ENCODE results near the gene CIB2. TPM values are rescaled to one million over a fixed set of nuclear protein-coding genes. Genes with fewer than 3 reads are reported as not detected.

Gene CIB2
- total RNA-seq, 1 donor from 2014 or later = 6.7 TPM

DNA sequence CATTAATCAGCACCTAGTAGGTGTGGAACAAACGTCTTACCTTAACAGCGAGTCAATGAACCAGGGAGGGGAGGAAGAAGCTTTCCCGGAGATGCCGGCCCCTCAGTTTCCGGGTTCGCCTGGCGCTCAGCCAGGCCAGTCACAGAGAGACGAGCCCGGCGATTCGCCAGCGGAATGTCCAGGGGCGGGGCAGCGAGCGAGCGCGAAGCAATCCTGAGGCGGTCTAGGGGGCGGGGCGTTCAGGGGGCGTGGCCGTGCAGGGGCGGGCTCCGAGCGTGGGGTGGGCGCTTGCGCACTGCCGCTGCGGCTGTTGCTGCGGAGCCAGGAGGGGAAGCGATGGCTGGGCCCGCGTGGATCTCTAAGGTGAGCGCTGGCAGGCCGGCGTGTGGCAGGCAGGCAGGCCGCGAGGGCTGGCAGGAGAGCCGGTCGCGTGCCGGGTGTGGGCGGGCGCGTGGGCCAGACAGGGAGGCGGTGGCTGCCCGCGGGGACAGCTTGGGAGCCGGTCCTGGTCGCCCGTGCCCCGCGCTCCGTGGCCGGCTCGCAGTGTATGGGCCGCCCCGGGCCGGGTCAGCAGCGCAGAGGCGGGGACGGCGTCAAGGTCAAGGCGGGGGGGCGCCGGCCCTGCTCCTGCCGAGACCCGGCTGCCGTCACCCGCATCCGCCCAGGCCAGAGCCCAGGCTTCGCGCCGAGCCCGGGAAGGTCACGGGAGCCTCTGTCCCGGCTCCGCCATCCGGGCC is 18.0 kb upstream of the CIB2 start, which contains the start of gene IDH3A:
Gene IDH3A, plus strand, starts transcription at position 295 of the 737 bp plus-strand sequence. Its CDS starts 42 bp downstream, at position 337.
- DNase-seq (ENCODE audit: low spot score in 2 of 2) = peak; percentile 91 to 99
- Histone ChIP-seq H3K36me3 (no peaks in the 10 kb centered on the region), H3K4me3 (peak within 1 kb of the TSS; percentile 79 to 90), H3K9me3 (no peaks in the 10 kb centered on the region), H3K27ac (peak within 1 kb of the TSS; percentile 81 to 87), H3K27me3 (no peaks in the 10 kb centered on the region), H3K4me1 (peaks cover 5 to 14% of the 10 kb centered on the region in 2 donors)
- intact Hi-C loops (cut with DNase I) = loop anchor here (1.0 to 5.0 kb wide), 5 partner anchors 18 to 358 kb away; partner anchors contain the start of genes CIB2, DNAJA4, HYKK and TBC1D2B
- TF ChIP-seq, protein P1, sequence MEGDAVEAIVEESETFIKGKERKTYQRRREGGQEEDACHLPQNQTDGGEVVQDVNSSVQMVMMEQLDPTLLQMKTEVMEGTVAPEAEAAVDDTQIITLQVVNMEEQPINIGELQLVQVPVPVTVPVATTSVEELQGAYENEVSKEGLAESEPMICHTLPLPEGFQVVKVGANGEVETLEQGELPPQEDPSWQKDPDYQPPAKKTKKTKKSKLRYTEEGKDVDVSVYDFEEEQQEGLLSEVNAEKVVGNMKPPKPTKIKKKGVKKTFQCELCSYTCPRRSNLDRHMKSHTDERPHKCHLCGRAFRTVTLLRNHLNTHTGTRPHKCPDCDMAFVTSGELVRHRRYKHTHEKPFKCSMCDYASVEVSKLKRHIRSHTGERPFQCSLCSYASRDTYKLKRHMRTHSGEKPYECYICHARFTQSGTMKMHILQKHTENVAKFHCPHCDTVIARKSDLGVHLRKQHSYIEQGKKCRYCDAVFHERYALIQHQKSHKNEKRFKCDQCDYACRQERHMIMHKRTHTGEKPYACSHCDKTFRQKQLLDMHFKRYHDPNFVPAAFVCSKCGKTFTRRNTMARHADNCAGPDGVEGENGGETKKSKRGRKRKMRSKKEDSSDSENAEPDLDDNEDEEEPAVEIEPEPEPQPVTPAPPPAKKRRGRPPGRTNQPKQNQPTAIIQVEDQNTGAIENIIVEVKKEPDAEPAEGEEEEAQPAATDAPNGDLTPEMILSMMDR (IDR thresholded peaks at IDR 0.05) = no peak

GRCh38 chr15:78148392-78149067 is 17.3 kb upstream of the CIB2 start:
- no peaks in the 10 kb centered on the region for H3K9me3 ChIP-seq
- intact Hi-C loops (cut with DNase I) = loop anchor here (1.0 to 5.0 kb wide), 5 partner anchors 17 to 359 kb away; partner anchors contain the start of genes CIB2, DNAJA4, HYKK and TBC1D2B
- H3K4me3 ChIP-seq = peak overlapping the region; percentile 79 to 90
- no peaks in the 10 kb centered on the region for H3K36me3 ChIP-seq
- peak overlapping the region; percentile 81 to 87 for H3K27ac ChIP-seq
- DNase-seq (ENCODE audit: low spot score in 2 of 2) = no peak
- TF ChIP-seq, protein P1 (IDR thresholded peaks at IDR 0.05) = no peak
- H3K4me1 ChIP-seq = peaks cover 5 to 14% of the 10 kb centered on the region in 2 donors
- no peaks in the 10 kb centered on the region for H3K27me3 ChIP-seq

- DNase-seq (ENCODE audit: low spot score in 2 of 2) = no peak
- no peaks in the 10 kb centered on the region for H3K9me3 ChIP-seq
- no peaks in the 10 kb centered on the region for H3K36me3 ChIP-seq
- intact Hi-C loops (cut with DNase I) = loop anchor here (5.0 kb wide), 2 partner anchors 70 to 360 kb away; partner anchors contain the start of genes HYKK and TBC1D2B
- peaks cover 5 to 14% of the 10 kb centered on the region in 2 donors for H3K4me1 ChIP-seq
- TF ChIP-seq, protein P1 (IDR thresholded peaks at IDR 0.05) = no peak
- H3K4me3 ChIP-seq = no peak overlapping the region
- H3K27me3 ChIP-seq = no peaks in the 10 kb centered on the region
- H3K27ac ChIP-seq = no peak overlapping the region
Observed at GRCh38 chr15:78147566-78147965, 16.3 kb upstream of the CIB2 start.

DNA sequence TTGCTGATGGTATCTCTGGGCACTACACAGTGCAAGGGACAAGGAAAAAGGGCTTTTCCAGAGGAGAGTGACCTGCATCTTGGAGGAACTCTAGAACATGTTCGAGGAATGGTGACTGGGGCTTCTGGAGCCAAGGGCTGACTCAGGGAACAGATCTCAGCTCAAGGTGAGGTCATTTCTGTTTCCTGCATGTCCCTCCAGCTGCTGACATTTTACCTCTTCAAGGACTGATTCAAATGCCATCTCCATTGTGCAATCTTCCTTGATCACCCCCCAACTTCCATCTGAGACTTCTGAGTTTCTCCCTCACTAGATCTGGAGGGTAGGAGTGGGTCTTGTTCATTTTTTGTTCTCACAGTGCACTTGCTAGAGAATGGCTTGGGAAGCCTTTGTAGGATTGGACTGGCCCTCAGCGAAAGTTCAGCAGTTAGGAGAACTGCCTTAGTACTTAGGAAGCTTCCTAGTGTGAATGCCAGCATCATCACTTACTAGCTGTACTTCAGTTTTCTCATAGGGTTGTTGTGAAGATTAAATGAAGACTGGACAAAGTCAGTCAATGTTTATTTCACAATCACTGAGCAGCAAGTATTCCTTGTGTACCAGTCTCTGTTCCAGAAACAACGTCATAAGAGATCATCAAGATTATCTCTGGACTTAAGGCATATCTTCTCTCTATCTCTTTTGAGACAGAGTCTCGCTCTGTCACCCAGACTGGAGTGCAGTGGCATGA is 15.3 kb upstream of the CIB2 start:
- Histone ChIP-seq H3K9me3 (no peaks in the 10 kb centered on the region), H3K27ac (no peak overlapping the region), H3K36me3 (no peaks in the 10 kb centered on the region), H3K4me3 (no peak overlapping the region), H3K4me1 (peaks cover 5 to 14% of the 10 kb centered on the region in 2 donors), H3K27me3 (no peaks in the 10 kb centered on the region)
- DNase-seq (ENCODE audit: low spot score in 2 of 2) = no peak
- TF ChIP-seq, protein P1 (IDR thresholded peaks at IDR 0.05) = no peak
- intact Hi-C loops (cut with DNase I) = loop anchor here (5.0 kb wide), 2 partner anchors 69 to 361 kb away; partner anchors contain the start of genes HYKK and TBC1D2B

DNA sequence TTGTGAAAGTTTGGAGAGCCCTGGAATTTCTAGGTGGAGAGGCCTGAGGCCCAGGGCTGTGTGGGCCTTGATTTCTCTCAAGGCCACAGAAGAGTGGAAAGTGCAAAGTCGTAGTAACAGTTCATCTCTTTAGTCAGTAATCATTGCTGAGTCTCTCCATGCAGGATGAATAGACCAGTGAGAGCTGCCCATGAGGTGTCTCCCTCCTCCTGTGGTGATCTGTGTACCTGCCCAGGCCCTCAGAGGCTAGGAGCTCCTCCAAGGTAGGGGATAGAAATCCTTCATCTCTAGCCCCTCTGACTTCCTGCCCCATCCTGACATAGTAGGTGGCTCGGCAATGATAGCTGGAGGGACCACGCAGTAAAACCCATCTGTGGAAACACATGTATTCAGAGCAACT is 11.1 kb upstream of the CIB2 start:
- no peaks in the 10 kb centered on the region for H3K36me3 ChIP-seq
- no peaks in the 10 kb centered on the region for H3K27me3 ChIP-seq
- no peaks in the 10 kb centered on the region for H3K9me3 ChIP-seq
- TF ChIP-seq, protein P1 (IDR thresholded peaks at IDR 0.05) = no peak
- intact Hi-C loops (cut with DNase I) = no loop called here
- no peak overlapping the region for H3K27ac ChIP-seq
- no peaks in the 10 kb centered on the region for H3K4me1 ChIP-seq
- peak in 1 of 2 donors; percentile 24 for DNase-seq (ENCODE audit: low spot score in 2 of 2)
- no peak overlapping the region for H3K4me3 ChIP-seq
